ENCODE results near the gene STRIT1.

DNA sequence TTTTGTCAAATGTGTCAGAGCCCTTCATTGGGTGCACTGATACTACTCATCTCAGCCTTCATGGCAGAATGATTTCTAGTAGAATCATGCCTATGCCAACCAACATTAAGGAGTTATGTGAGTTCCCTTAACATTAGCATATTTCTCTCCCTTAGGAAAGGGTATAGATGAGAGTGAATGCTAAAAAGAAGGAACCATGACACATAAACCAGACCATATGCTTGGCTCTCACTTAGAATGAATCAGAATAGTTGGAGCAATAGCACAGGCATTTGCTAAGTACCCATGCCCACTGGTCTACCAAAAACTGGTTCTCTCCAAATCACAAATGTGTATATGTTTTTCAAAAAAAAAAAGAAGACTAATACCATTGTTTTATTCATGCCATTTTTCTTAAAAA is 51.1 kb downstream of the STRIT1 start:
- TF ChIP-seq, protein P1, sequence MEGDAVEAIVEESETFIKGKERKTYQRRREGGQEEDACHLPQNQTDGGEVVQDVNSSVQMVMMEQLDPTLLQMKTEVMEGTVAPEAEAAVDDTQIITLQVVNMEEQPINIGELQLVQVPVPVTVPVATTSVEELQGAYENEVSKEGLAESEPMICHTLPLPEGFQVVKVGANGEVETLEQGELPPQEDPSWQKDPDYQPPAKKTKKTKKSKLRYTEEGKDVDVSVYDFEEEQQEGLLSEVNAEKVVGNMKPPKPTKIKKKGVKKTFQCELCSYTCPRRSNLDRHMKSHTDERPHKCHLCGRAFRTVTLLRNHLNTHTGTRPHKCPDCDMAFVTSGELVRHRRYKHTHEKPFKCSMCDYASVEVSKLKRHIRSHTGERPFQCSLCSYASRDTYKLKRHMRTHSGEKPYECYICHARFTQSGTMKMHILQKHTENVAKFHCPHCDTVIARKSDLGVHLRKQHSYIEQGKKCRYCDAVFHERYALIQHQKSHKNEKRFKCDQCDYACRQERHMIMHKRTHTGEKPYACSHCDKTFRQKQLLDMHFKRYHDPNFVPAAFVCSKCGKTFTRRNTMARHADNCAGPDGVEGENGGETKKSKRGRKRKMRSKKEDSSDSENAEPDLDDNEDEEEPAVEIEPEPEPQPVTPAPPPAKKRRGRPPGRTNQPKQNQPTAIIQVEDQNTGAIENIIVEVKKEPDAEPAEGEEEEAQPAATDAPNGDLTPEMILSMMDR (IDR thresholded peaks at IDR 0.05; ENCODE audit: borderline replicate concordance, extremely low read depth, low read length, poor library complexity, severe bottlenecking) = no peak
- no peak for TF ChIP-seq EZH2 (IDR thresholded peaks at IDR 0.05; ENCODE audit: borderline replicate concordance, low read depth, low read length, severe bottlenecking)
